BLaER1 (cell line): ENCODE measurements around the gene RIPOR2.

Experiments used
- H3K27ac ChIP-seq: shearing (Covaris generic); formaldehyde crosslinking; 2 replicates; pipeline ENCODE4 v1.8.1; 2022
- H3K27me3 ChIP-seq: shearing (Covaris generic); formaldehyde crosslinking; 2 replicates; pipeline ENCODE4 v1.8.1; 2022
- H3K36me3 ChIP-seq: shearing (Covaris generic); formaldehyde crosslinking; 2 replicates; pipeline ENCODE4 v1.8.1; 2022
- H3K4me1 ChIP-seq: shearing (Covaris generic); formaldehyde crosslinking; 2 replicates; pipeline ENCODE4 v1.8.1; 2022
- H3K4me2 ChIP-seq: shearing (Covaris generic); formaldehyde crosslinking; 2 replicates; pipeline ENCODE4 v1.8.1; 2022
- H3K4me3 ChIP-seq: shearing (Covaris generic); formaldehyde crosslinking; 2 replicates; pipeline ENCODE4 v1.8.1; 2022
- H3K9ac ChIP-seq: shearing (Covaris generic); formaldehyde crosslinking; 2 replicates; pipeline ENCODE4 v1.8.1; 2022
- H3K9me3 ChIP-seq: shearing (Covaris generic); formaldehyde crosslinking; 2 replicates; pipeline ENCODE4 v1.8.1; 2022
- H4K20me1 ChIP-seq: shearing (Covaris generic); formaldehyde crosslinking; 2 replicates; pipeline ENCODE4 v1.8.1; 2022
- Cebpa-rat ChIP-seq: shearing (Covaris generic); IDR thresholded peaks from 2 replicates; pipeline ENCODE4 v1.8.1; 2022

Gene RIPOR2

GRCh38 chr6:24827162-24827561, 108.6 kb downstream of the RIPOR2 start:
- H3K4me3 ChIP-seq, result no peak overlapping the region
- H3K4me1 ChIP-seq, result no peaks in the 10 kb centered on the region
- H3K36me3 ChIP-seq, result peaks cover 67% of the 10 kb centered on the region
- H3K9ac ChIP-seq, result no peak overlapping the region
- H3K27me3 ChIP-seq, result no peaks in the 10 kb centered on the region
- H4K20me1 ChIP-seq, result no peaks in the 10 kb centered on the region
- TF ChIP-seq Cebpa-rat, result no peak
- H3K9me3 ChIP-seq, result no peaks in the 10 kb centered on the region
- no peak overlapping the region for H3K27ac ChIP-seq
- no peak overlapping the region for H3K4me2 ChIP-seq

- no peak for TF ChIP-seq Cebpa-rat
- H3K27me3 ChIP-seq, result no peaks in the 10 kb centered on the region
- H3K4me1 ChIP-seq, result no peaks in the 10 kb centered on the region
- H3K4me2 ChIP-seq, result no peak overlapping the region
- no peak overlapping the region for H3K4me3 ChIP-seq
- H3K36me3 ChIP-seq, result peaks cover 59% of the 10 kb centered on the region
- no peaks in the 10 kb centered on the region for H3K9me3 ChIP-seq
- H3K9ac ChIP-seq, result no peak overlapping the region
- no peak overlapping the region for H3K27ac ChIP-seq
- no peaks in the 10 kb centered on the region for H4K20me1 ChIP-seq
Measured at GRCh38 chr6:24825130-24825630, 110.6 kb downstream of the RIPOR2 start.

- peaks cover 53% of the 10 kb centered on the region for H3K36me3 ChIP-seq
- no peak overlapping the region for H3K4me3 ChIP-seq
- no peaks in the 10 kb centered on the region for H3K27me3 ChIP-seq
- H3K9me3 ChIP-seq, result no peaks in the 10 kb centered on the region
- no peak for TF ChIP-seq Cebpa-rat
- no peak overlapping the region for H3K9ac ChIP-seq
- H3K27ac ChIP-seq, result no peak overlapping the region
- H4K20me1 ChIP-seq, result no peaks in the 10 kb centered on the region
- no peaks in the 10 kb centered on the region for H3K4me1 ChIP-seq
- H3K4me2 ChIP-seq, result no peak overlapping the region
Measured at GRCh38 chr6:24824142-24824938, 111.4 kb downstream of the RIPOR2 start.

- no peaks in the 10 kb centered on the region for H3K4me1 ChIP-seq
- no peaks in the 10 kb centered on the region for H3K9me3 ChIP-seq
- H4K20me1 ChIP-seq, result no peaks in the 10 kb centered on the region
- H3K27ac ChIP-seq, result no peak overlapping the region
- no peak overlapping the region for H3K4me2 ChIP-seq
- no peak overlapping the region for H3K4me3 ChIP-seq
- no peak overlapping the region for H3K9ac ChIP-seq
- TF ChIP-seq Cebpa-rat, result no peak
- peaks cover 56% of the 10 kb centered on the region for H3K36me3 ChIP-seq
- H3K27me3 ChIP-seq, result no peaks in the 10 kb centered on the region
Measured at GRCh38 chr6:24823185-24823584, 112.6 kb downstream of the RIPOR2 start.

DNA sequence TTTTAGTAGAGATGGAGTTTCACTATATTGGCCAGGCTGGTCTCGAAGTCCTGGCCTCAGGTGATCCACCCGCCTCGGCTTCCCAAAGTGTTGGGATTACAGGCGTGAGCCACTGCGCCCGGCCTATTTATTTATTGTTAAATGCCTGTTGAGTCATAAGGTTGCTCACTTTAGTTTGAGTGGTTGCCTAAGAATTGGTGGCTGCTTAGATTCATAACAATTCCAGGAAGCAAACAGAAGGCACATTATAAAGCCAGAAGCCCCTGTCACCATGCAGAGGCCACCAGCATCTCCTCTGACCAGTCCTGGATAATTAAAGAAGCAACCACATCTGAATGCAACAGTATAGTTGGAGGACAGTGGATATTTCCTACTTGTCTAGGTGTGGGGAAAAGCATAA, 113.1 kb downstream of the RIPOR2 start:
- Histone ChIP-seq H3K9ac (no peak overlapping the region), H3K4me2 (no peak overlapping the region), H3K27me3 (no peaks in the 10 kb centered on the region), H3K36me3 (peaks cover 55% of the 10 kb centered on the region), H4K20me1 (no peaks in the 10 kb centered on the region), H3K4me1 (no peaks in the 10 kb centered on the region), H3K9me3 (no peaks in the 10 kb centered on the region), H3K27ac (no peak overlapping the region), H3K4me3 (no peak overlapping the region)
- TF ChIP-seq Cebpa-rat, result no peak

DNA sequence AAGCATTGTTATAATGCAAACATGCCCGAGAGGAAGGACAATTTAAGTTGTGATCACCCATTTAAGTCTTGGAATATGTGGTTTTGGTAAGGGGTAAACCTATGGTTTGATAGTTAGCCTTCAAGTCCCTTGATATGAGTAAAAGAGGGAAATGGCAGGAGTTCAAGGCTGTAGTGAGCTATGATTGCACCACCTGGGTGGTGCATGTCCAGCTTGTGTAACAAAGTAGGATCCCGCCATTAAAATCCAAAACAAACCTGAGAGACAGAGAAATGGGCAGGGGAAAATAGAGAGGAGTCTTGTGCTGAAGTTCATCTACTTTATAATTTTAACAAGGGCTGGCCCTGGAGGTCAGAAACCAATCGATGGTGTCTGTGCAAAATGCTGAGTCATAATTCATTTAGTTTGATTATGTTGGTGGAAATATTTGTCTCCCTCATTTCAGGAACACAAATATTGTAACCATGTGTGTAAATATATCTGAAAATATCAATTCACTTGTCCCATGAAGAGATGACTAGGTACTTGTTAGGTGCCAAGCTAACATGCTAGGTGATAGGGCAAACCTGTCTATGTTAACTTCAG, 113.8 kb downstream of the RIPOR2 start:
- Histone ChIP-seq H3K4me1 (no peaks in the 10 kb centered on the region), H3K9me3 (no peaks in the 10 kb centered on the region), H3K4me2 (no peak overlapping the region), H3K27ac (no peak overlapping the region), H3K9ac (no peak overlapping the region), H4K20me1 (no peaks in the 10 kb centered on the region), H3K4me3 (no peak overlapping the region), H3K36me3 (peaks cover 47% of the 10 kb centered on the region), H3K27me3 (no peaks in the 10 kb centered on the region)
- no peak for TF ChIP-seq Cebpa-rat

DNA sequence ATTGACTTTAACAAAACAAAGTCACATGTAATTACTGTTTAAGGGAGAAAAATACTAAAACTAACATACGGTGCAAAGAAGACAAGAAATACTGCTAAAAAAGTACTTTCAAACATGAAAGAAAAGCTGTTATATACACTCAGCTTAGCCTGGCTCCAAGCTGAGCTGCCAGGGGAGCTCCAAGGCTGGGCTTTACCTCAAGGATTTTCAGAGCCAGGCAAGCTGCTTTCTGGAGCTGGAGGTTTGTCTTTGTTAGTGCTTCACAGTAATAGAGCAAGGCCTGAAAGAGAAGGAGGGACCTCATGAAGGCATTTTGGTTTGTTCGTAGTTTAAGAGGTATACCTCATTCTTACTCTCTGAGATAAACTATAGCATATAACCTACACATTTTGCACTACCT, 117.4 kb downstream of the RIPOR2 start:
- Histone ChIP-seq H3K27ac (no peak overlapping the region), H3K27me3 (no peaks in the 10 kb centered on the region), H3K4me3 (no peak overlapping the region), H4K20me1 (no peaks in the 10 kb centered on the region), H3K9me3 (no peaks in the 10 kb centered on the region), H3K4me2 (no peak overlapping the region), H3K36me3 (peaks cover 29% of the 10 kb centered on the region; the same call in 1 of the 2 replicates), H3K4me1 (no peaks in the 10 kb centered on the region), H3K9ac (no peak overlapping the region)
- TF ChIP-seq Cebpa-rat, result no peak

DNA sequence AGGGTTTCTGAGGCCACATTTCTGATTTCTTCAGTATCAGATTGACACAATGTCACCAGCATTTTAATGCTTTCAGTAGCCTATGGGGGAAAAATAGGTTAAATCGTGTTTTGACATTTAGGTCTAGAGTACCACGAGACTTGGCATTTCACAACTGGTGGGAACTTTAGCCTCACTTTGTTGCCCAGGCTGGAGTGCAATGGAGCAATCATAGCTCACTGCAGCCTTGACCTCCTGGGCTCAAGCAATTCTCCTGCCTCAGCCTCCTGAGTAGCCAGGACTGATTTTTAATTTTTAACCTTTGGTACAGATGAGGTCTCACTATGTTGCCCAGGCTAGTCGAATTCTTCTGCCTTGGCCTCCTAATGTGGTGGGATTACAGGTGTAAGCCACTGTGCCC, 126.0 kb downstream of the RIPOR2 start:
- no peaks in the 10 kb centered on the region for H4K20me1 ChIP-seq
- no peak overlapping the region for H3K4me2 ChIP-seq
- peaks cover 40% of the 10 kb centered on the region for H3K36me3 ChIP-seq
- H3K27ac ChIP-seq, result no peak overlapping the region
- no peak overlapping the region for H3K4me3 ChIP-seq
- no peak overlapping the region for H3K9ac ChIP-seq
- no peak for TF ChIP-seq Cebpa-rat
- no peaks in the 10 kb centered on the region for H3K9me3 ChIP-seq
- H3K4me1 ChIP-seq, result no peaks in the 10 kb centered on the region
- H3K27me3 ChIP-seq, result no peaks in the 10 kb centered on the region

DNA sequence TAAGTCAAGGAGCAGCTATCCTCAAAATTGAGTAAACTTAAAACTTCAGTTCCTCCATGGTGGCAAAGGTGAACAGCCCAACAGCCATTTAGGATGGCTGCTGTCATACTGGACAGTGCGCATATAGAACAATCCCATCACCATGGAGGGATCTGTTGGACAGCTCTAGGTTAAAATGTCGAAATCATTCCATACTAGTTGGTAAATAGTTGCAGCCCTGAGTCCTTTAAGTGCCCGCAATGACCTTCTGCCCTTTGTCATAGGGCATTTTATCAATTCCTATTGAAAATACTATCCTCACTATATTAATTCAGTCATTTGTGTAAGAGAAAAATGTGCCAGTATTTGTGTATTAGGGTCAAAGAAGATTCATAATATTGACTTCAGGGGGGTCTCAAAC, 128.2 kb downstream of the RIPOR2 start:
- no peak overlapping the region for H3K9ac ChIP-seq
- no peaks in the 10 kb centered on the region for H3K9me3 ChIP-seq
- peaks cover 48% of the 10 kb centered on the region for H3K36me3 ChIP-seq
- no peak overlapping the region for H3K27ac ChIP-seq
- H3K4me3 ChIP-seq, result no peak overlapping the region
- no peak overlapping the region for H3K4me2 ChIP-seq
- no peak for TF ChIP-seq Cebpa-rat
- no peaks in the 10 kb centered on the region for H3K4me1 ChIP-seq
- no peaks in the 10 kb centered on the region for H3K27me3 ChIP-seq
- no peaks in the 10 kb centered on the region for H4K20me1 ChIP-seq

DNA sequence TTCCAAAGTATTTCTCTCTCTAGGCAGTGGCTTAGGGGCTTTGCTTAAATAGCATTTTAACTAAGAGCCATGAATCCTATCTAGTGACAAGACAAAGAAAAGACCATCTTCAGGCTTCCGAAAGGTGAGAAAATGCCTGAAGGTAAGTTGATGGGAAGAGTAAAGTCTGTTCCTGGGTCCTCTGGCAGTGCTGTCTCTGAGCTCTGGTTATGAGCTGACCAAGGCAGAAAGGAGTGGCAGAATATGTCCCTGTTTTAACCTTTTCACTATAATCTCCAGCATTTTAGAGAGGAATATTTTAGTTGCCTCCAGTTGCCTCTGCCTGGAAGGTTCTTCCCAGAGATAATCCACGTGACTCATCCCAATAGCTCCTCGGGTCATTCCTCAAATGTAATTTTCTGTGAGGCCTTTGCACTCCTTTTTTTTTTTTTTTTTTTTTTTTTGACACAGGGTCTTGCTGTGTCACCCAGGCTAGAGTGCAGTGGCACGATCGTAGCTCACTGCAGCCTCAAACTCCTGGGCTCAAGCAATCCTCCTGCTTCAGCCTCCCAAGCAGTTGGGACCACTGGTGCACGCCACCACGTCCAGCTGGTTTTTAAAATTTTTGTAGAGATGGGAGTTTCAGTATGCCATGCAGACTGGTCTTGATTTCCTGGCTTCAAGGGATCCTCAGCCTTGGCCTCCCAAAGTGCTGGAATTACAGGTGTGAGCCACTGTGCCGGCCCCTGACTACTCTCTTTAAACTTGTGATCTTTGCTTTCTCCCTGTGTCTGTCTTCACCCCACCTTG, 133.3 kb downstream of the RIPOR2 start:
- H3K9me3 ChIP-seq, result no peaks in the 10 kb centered on the region
- H3K4me3 ChIP-seq, result no peak overlapping the region
- H4K20me1 ChIP-seq, result no peaks in the 10 kb centered on the region
- no peaks in the 10 kb centered on the region for H3K4me1 ChIP-seq
- H3K9ac ChIP-seq, result no peak overlapping the region
- no peak overlapping the region for H3K4me2 ChIP-seq
- peaks cover 25% of the 10 kb centered on the region for H3K36me3 ChIP-seq
- no peak overlapping the region for H3K27ac ChIP-seq
- no peaks in the 10 kb centered on the region for H3K27me3 ChIP-seq
- no peak for TF ChIP-seq Cebpa-rat
